GM12891 (cell line): ENCODE data around the gene TIFAB.

Experiments used
- DNase-seq: peaks from one replicate; pipeline ENCODE4 v3.0.0; 2011; ENCODE audit warnings: low spot score; ENCODE audit not compliant: insufficient read length
- FAIRE-seq: peaks from 2 replicates; lab custom pipeline; 2011; peaks lifted over from hg19 to GRCh38; lab: Jason Lieb, UNC
- PAX5 ChIP-seq: IDR thresholded peaks from 2 replicates; pipeline ENCODE4 v1.6.1; 2011; ENCODE audit warnings: low read length, moderate library complexity, mild to moderate bottlenecking; ENCODE audit not compliant: insufficient read depth, severe bottlenecking
- POLR2A ChIP-seq: IDR thresholded peaks from 2 replicates; pipeline ENCODE4 v1.6.1; 2011; ENCODE audit warnings: low read depth, low read length, control low read depth
- POLR2AphosphoS5 ChIP-seq: IDR thresholded peaks from 2 replicates; pipeline ENCODE4 v1.6.1; 2011; ENCODE audit warnings: low read depth, low read length, control low read depth
- POU2F2 ChIP-seq: IDR thresholded peaks from 2 replicates; pipeline ENCODE4 v1.6.1; 2011; ENCODE audit warnings: low read depth, mild to moderate bottlenecking, control low read depth, low read length, moderate library complexity
- SPI1 ChIP-seq: IDR thresholded peaks from 2 replicates; pipeline ENCODE4 v1.6.1; 2011; ENCODE audit warnings: low read depth, low read length, control low read depth
- TAF1 ChIP-seq: IDR thresholded peaks from 2 replicates; pipeline ENCODE4 v1.6.1; 2011; ENCODE audit warnings: low read depth, low read length, control low read depth

The TIFAB gene

DNA sequence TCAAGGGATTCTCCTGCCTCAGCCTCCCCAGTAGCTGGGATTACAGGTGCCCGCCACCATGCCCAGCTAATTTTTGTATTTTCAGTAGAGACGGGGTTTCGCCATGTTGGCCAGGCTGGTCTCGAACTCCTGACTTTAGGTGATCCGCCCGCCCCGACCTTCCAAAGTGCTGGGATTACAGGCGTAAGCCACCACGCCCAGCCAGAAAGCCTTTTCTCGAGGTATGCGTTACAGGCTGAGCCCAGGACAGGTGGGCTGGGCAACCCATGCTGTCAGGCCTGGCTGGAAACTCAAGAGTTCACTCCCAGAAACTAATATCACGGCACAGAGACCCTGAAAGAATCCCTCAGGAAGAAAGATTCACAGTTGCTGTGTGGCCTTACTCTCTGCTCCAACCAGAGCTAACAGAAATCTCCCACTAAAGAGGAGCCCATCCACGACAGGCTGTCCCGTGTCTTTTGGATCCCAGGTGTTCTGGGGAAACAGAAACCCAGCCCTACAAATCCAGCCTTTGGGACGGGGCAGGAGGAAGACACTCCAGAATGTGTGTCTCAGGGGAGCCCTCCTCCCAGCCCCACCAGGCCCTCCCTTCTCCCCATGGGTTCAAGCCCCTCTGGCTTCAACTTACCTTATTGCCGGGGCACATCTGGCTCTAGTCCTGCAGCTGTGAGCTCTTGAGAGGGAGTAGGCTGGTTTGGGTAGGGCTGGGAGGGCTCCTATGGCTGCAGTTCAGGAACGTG, 400 bp downstream of the TIFAB start:
- no peak for TF ChIP-seq POLR2AphosphoS5
- no peak for TF ChIP-seq POLR2A
- TF ChIP-seq SPI1 = no peak
- TF ChIP-seq PAX5 = no peak
- no peak for TF ChIP-seq POU2F2
- TF ChIP-seq TAF1 = no peak
- no peak for DNase-seq
- FAIRE-seq = no peak

- DNase-seq = no peak
- no peak for FAIRE-seq
- TF ChIP-seq POU2F2 (no peak), SPI1 (no peak), POLR2A (no peak), PAX5 (no peak), TAF1 (no peak), POLR2AphosphoS5 (no peak)
Measured at GRCh38 chr5:135450952-135451351, 1.2 kb downstream of the TIFAB start.

- TF ChIP-seq POLR2A = no peak
- no peak for TF ChIP-seq POLR2AphosphoS5
- no peak for TF ChIP-seq PAX5
- no peak for TF ChIP-seq SPI1
- TF ChIP-seq POU2F2 = no peak
- TF ChIP-seq TAF1 = no peak
- FAIRE-seq = no peak
- DNase-seq = no peak
Measured at GRCh38 chr5:135450336-135450735, 1.8 kb downstream of the TIFAB start.

GRCh38 chr5:135449644-135450043, 2.5 kb downstream of the TIFAB start:
- TF ChIP-seq POLR2A = no peak
- no peak for TF ChIP-seq TAF1
- TF ChIP-seq PAX5 = no peak
- TF ChIP-seq SPI1 = no peak
- no peak for TF ChIP-seq POLR2AphosphoS5
- no peak for TF ChIP-seq POU2F2
- FAIRE-seq = no peak
- no peak for DNase-seq

DNA sequence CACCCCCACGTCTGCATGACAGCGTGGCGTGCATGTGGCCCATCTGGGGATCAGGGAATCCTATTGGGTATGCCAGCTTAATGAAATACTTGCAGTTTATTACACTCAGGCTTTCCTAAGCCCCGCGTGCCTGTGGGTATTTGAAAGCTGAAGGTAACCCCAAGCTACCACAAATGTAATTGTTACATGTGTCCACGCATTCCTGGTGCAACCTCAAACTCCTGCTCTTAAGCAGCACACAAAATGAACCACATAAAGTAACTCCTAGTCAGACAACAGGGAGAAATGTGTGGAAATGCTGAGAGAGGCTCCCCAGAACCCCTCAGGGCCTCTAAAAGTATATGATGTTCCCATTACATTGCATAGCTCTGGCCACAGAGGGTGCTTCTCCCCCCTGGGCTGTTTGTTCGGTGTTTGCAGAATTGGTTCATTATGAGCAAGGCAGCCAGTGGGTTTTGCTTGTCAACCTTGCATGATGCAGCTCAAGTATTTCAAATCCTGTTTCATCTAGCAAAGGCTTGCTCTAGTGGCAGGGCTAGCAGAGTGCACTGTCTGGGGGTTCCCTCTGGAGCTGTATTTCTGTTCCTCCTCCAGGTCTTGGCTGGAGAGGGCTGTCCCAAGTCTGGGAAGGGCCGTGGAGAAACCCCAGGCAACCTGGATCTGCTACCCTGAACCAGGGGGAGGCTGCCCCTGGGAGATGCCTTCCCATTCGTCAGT, 3.2 kb downstream of the TIFAB start:
- DNase-seq = no peak

DNA sequence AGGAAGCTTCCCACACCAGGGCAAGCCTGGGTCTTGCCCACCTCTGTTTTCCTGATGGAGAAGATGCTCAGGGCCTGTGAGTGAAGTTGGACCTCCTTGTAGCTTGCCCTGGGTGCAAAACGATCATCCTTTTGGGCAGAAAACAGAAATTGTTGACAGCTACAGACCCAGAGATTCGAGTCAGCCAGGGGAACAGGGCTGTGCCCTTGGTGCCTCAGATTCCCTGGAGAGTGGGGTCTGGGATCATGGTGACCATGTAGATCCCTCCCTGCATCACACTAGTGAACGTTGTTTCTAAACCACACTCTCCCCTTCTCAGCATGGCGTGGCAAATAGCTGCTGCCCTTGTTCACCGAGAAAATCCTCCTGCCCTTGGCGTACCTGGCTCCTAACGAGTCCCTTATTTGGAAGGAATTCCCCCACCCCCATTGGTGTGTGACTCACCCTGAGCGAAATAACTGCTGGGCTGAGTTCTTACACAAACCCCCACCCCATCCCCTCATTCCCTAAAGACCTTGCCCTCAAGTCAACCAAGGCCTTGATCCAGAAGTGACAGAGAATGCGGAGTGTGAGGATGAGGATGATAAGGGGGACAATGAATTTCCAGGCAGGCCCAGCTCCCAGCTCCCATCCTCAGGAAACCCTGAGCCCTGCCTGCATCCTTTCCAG, 3.9 kb downstream of the TIFAB start:
- DNase-seq (no peak), FAIRE-seq (no peak)

More for the DNA sequence above, 3.2 kb downstream of the TIFAB start:
- no peak for FAIRE-seq
- TF ChIP-seq PAX5 (no peak), POLR2A (no peak), SPI1 (no peak), TAF1 (no peak), POLR2AphosphoS5 (no peak), POU2F2 (no peak)

GRCh38 chr5:135447298-135447929, 4.7 kb downstream of the TIFAB start, which contains the start of gene DCANP1:
DCANP1 (minus strand) TSS chr5:135447348; CDS start chr5:135447108, 240 bp downstream.
- TF ChIP-seq SPI1 (no peak), POU2F2 (no peak), POLR2AphosphoS5 (no peak), PAX5 (no peak), POLR2A (no peak), TAF1 (no peak)
- FAIRE-seq (no peak), DNase-seq (no peak)

More for the DNA sequence above, 3.9 kb downstream of the TIFAB start:
- TF ChIP-seq SPI1 (no peak), POU2F2 (no peak), POLR2AphosphoS5 (no peak), TAF1 (no peak), POLR2A (no peak), PAX5 (no peak)

DNA sequence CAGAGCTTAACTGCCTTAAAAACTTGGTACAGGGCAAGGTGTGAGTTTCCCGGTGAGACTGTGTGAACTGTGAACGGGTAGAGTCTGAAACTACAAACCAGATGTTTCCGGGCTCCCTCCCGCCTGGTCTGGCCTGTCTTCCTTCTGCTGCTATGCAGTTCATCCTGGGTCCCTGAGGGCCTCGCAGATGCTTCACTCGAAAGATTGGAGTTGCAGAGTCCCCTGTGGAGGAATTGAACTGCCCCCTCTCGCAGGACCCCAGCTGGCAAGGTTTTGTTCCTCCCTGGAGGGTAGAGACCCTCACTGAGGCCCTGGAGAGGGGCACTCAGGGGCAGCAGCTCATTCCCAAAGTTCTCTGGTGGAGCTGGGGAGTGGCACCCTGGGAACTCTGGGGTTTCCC, 5.5 kb downstream of the TIFAB start:
- FAIRE-seq (peak; percentile 54), DNase-seq (no peak)
- TF ChIP-seq TAF1 (no peak), POLR2A (no peak), POLR2AphosphoS5 (no peak), POU2F2 (no peak), PAX5 (no peak), SPI1 (no peak)
